T47D (cell line): Measurements from ENCODE around the gene CCN5.

Experiments
- DNase-seq, 2 experiments: peaks; one replicate each; pipeline versions ENCODE4 v3.0.0 to v3.0.0-alpha.2; 2011 to 2012; ENCODE audit warnings: low read depth in 1 of 2, low spot score in 1 of 2
- JUND ChIP-seq: IDR thresholded peaks from 2 replicates; pipeline ENCODE4 v1.6.1; 2012; ENCODE audit warnings: low read depth
- in situ Hi-C: cut with HindIII; loops from 2 replicates; pipeline ENCODE4 v1.10.0; 2016; ENCODE audit warnings: low sequenced_read_pairs, low pct_unique_long_range_greater_than_20kb

Gene CCN5

GRCh38 chr20:44700306-44700705, 14.9 kb upstream of the CCN5 start:
- in situ Hi-C loops: no loop called here
- TF ChIP-seq JUND: no peak
- DNase-seq: no peak

GRCh38 chr20:44701118-44701857, 13.9 kb upstream of the CCN5 start:
- DNase-seq: peak in 1 of 2 experiments; percentile 60
- TF ChIP-seq JUND: no peak
- in situ Hi-C loops: no loop called here

GRCh38 chr20:44701858-44702256, 13.3 kb upstream of the CCN5 start:
- DNase-seq: no peak
- in situ Hi-C loops: no loop called here
- TF ChIP-seq JUND: no peak

GRCh38 chr20:44702776-44703175, 12.4 kb upstream of the CCN5 start:
- TF ChIP-seq JUND: no peak
- in situ Hi-C loops: no loop called here
- no peak for DNase-seq

- TF ChIP-seq JUND: no peak
- DNase-seq: no peak
Measured at GRCh38 chr20:44703183-44703925, 11.8 kb upstream of the CCN5 start.

GRCh38 chr20:44703956-44704488, 11.1 kb upstream of the CCN5 start:
- no peak for DNase-seq
- no peak for TF ChIP-seq JUND
- in situ Hi-C loops: no loop called here

More at GRCh38 chr20:44703183-44703925, 11.8 kb upstream of the CCN5 start:
- in situ Hi-C loops: no loop called here

GRCh38 chr20:44704551-44704971, 10.6 kb upstream of the CCN5 start:
- no peak for DNase-seq

GRCh38 chr20:44705364-44706094, 9.6 kb upstream of the CCN5 start:
- TF ChIP-seq JUND: no peak
- DNase-seq: no peak
- in situ Hi-C loops: no loop called here

More at GRCh38 chr20:44704551-44704971, 10.6 kb upstream of the CCN5 start:
- in situ Hi-C loops: no loop called here
- TF ChIP-seq JUND: no peak

- no peak for TF ChIP-seq JUND
- in situ Hi-C loops: no loop called here
- no peak for DNase-seq
Measured at GRCh38 chr20:44706301-44707017, 8.7 kb upstream of the CCN5 start.

- no peak for DNase-seq
- no peak for TF ChIP-seq JUND
- in situ Hi-C loops: no loop called here
Measured at GRCh38 chr20:44707018-44707579, 8.1 kb upstream of the CCN5 start.

GRCh38 chr20:44709380-44709779, 5.8 kb upstream of the CCN5 start:
- in situ Hi-C loops: no loop called here
- DNase-seq: no peak
- no peak for TF ChIP-seq JUND

GRCh38 chr20:44709797-44710196, 5.4 kb upstream of the CCN5 start:
- in situ Hi-C loops: no loop called here
- TF ChIP-seq JUND: no peak
- DNase-seq: no peak
